GM18505 (cell line): ENCODE data around the gene TXNDC11.

Experiments
- ATAC-seq: cut with Tn5 transposase; IDR thresholded peaks from one replicate; pipeline ENCODE4 v1.9.1; 2021; ENCODE audit not compliant: unreplicated experiment
- POLR2A ChIP-seq: IDR thresholded peaks from 4 replicates; pipeline ENCODE4 v1.6.1; 2011; ENCODE audit warnings: borderline replicate concordance; ENCODE audit not compliant: insufficient read depth, insufficient read length; ENCODE audit errors: extremely low read depth

Gene TXNDC11

DNA sequence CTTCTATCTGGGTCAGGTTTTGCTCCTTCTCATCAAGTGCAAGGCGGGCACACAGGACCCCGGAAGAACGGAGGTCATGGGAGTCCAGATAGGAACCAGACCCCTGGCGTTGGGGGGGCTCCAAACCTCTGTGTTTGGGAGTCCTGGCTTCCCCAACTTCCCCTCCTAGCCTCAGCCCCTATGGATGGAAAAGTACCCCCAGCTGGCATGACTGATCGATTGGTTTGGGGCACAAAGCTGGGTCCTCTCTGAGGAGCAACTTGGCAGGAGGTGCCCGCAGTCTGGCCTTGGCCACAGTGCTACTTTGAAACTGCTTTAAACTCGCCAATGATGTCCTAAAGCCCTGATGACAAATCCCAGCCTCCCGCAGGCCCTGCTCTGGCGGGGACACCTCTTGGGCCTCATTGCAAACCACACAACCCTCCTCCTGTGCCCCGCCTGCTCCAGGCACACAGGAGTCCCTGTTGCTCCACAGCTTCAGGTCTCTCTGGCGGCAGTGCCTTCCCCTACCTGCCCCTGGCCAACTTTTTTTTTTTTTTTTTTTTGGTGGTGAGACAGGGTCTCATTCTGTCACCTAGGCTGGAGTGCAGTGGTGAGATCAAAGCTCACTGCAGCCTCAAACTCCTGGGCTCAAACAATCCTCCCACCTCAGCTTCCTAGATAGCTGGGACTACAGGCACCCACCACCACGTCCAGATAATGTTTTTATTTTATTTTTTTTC is 112.5 kb downstream of the TXNDC11 start:
- no peak for ATAC-seq
- no peak for TF ChIP-seq POLR2A
